ENCODE measurements around the gene LZTS2.

The LZTS2 gene

GRCh38 chr10:101056365-101057151 is 57.0 kb downstream of the LZTS2 start:
- no peak for DNase-seq

All from stimulated activated naive CD4-positive, alpha-beta T cell treated with Interleukin-2 at 50 U/mL for 16 hours (primary cell).